HCT116 (cell line): ENCODE data around the gene PPARGC1A. TPM values are rescaled to one million over a fixed set of nuclear protein-coding genes. Genes with fewer than 3 reads are reported as not detected.

ENCODE experiments used
- ATAC-seq: fragments of 200-7000 bp; cut with Tn5 transposase; 2 replicates; pipeline ENCODE4 v1.9.1; 2020; ENCODE audit warnings: mild to moderate bottlenecking, moderate library complexity
- BruUV-seq: library from RNA; stranded (reverse); fragments of 400-500 nt; replicated peaks from 2 replicates; lab custom pipeline; 2021; lab: Mats Ljungman, UMichigan
- CTCF ChIA-PET: fragments of 300-600 bp; sonication (Branson Sonifier 250); formaldehyde crosslinking; loops from one replicate; lab custom pipeline; 2021; ENCODE audit warnings: antibody characterized with exemption; lab: Charles Lee
- POLR2A ChIA-PET: fragments of 300-600, 350-600 bp; sonication (Branson Sonifier 250); formaldehyde crosslinking; loops from one replicate; lab custom pipeline; 2021; ENCODE audit warnings: antibody characterized with exemption; lab: Charles Lee
- RAD21 ChIA-PET, 2 experiments: fragments of 300-600 bp; sonication (Branson Sonifier 250); formaldehyde crosslinking; loops; one replicate each; lab custom pipeline; 2023; ENCODE audit warnings: low total read pairs in 2 of 2; ENCODE audit not compliant: uncharacterized antibody in 2 of 2, unreplicated experiment in 2 of 2, low non-redundant PET in 1 of 2; lab: Charles Lee
- DNase-seq: peaks from one replicate; pipeline ENCODE4 v3.0.0-alpha.2; 2010; ENCODE audit warnings: low read depth, low spot score
- H2AFZ ChIP-seq: fragments of 200-600 bp; shearing (Covaris generic), sonication (generic); 2 replicates; pipeline ENCODE4 v1.6.1; 2017; ENCODE audit warnings: low read depth, mixed run types, mixed read lengths, antibody characterized with exemption, low read length; ENCODE audit not compliant: poor library complexity, severe bottlenecking
- H3K27ac ChIP-seq: 2 replicates; pipeline ENCODE4 v1.5.1; 2012; ENCODE audit warnings: low read depth, low read length
- H3K27me3 ChIP-seq: fragments of 200-600 bp; sonication (generic); 2 replicates; pipeline ENCODE4 v1.6.1; 2016; ENCODE audit warnings: mixed run types, low read length, mixed read lengths; ENCODE audit not compliant: insufficient read depth
- H3K36me3 ChIP-seq, 2 experiments: fragments of 200-500 bp in 1 of 2; fragments of 200-600 bp in 1 of 2; sonication (Bioruptor generic) in 1 of 2; sonication (generic) in 1 of 2; 2 replicates each; pipeline versions ENCODE4 v1.5.1 to v1.6.1; 2014 to 2016; ENCODE audit warnings: low read length in 2 of 2, inconsistent platforms in 1 of 2, mixed read lengths in 1 of 2, mixed run types in 1 of 2; ENCODE audit not compliant: insufficient read depth in 2 of 2, control insufficient read depth in 1 of 2
- H3K4me1 ChIP-seq, 2 experiments: fragments of 200-600 bp in 1 of 2; sonication (generic) in 1 of 2; 2 replicates each; pipeline versions ENCODE4 v1.5.1 to v1.6.1; 2012 to 2017; ENCODE audit warnings: low read length in 2 of 2, inconsistent platforms in 1 of 2, mild to moderate bottlenecking in 1 of 2, mixed read lengths in 1 of 2, mixed run types in 1 of 2, moderate library complexity in 1 of 2; ENCODE audit not compliant: insufficient read depth in 2 of 2, control insufficient read depth in 1 of 2
- H3K4me2 ChIP-seq: fragments of 200-600 bp; sonication (generic); 2 replicates; pipeline ENCODE4 v1.6.1; 2017; ENCODE audit warnings: mixed run types, low read length, mixed read lengths
- H3K4me3 ChIP-seq, 2 experiments: fragments of 200-600 bp in 1 of 2; sonication (generic) in 1 of 2; replicated peaks in 1 of 2; 2 replicates each; pipeline ENCODE4 v1.5.1; 2011 to 2016; ENCODE audit warnings: low read length in 2 of 2, control low read depth in 1 of 2, low read depth in 1 of 2, mild to moderate bottlenecking in 1 of 2, mixed read lengths in 1 of 2, mixed run types in 1 of 2
- H3K79me2 ChIP-seq: fragments of 200-600 bp; sonication (generic); 2 replicates; pipeline ENCODE4 v1.6.1; 2017; ENCODE audit warnings: mild to moderate bottlenecking, mixed run types, low read length, moderate library complexity, mixed read lengths; ENCODE audit not compliant: insufficient read depth
- H3K9ac ChIP-seq: fragments of 200-600 bp; sonication (generic); 2 replicates; pipeline ENCODE4 v1.6.1; 2016; ENCODE audit warnings: low read length, mixed read lengths
- H3K9me2 ChIP-seq: fragments of 200-600 bp; sonication (generic), shearing (Covaris generic); 2 replicates; pipeline ENCODE4 v1.6.1; 2017; ENCODE audit warnings: mixed run types, mild to moderate bottlenecking, moderate library complexity; ENCODE audit not compliant: insufficient read depth
- H3K9me3 ChIP-seq, 2 experiments: fragments of 200-500 bp in 1 of 2; fragments of 200-600 bp in 1 of 2; sonication (Bioruptor generic) in 1 of 2; sonication (generic) in 1 of 2; 2 replicates each; pipeline ENCODE4 v1.6.1; 2014 to 2017; ENCODE audit warnings: low read length in 2 of 2, mixed read lengths in 2 of 2, inconsistent platforms in 1 of 2, low read depth in 1 of 2, mild to moderate bottlenecking in 1 of 2, mixed run types in 1 of 2, moderate library complexity in 1 of 2; ENCODE audit not compliant: control insufficient read depth in 1 of 2, insufficient read depth in 1 of 2
- H4K20me1 ChIP-seq: fragments of 200-600 bp; sonication (generic), shearing (Covaris generic); 2 replicates; pipeline ENCODE4 v1.6.1; 2017; ENCODE audit warnings: mixed run types, mild to moderate bottlenecking, moderate library complexity; ENCODE audit not compliant: insufficient read depth
- EZH2phosphoT487 ChIP-seq: fragments of 200-600 bp; IDR thresholded peaks from 2 replicates; pipeline ENCODE4 v1.6.1; 2018; ENCODE audit warnings: antibody characterized with exemption, borderline replicate concordance
- FOSL1 ChIP-seq: IDR thresholded peaks from 2 replicates; pipeline ENCODE4 v1.6.1; 2012; ENCODE audit warnings: low read depth
- POLR2A ChIP-seq: IDR thresholded peaks from 2 replicates; pipeline ENCODE4 v1.7.0; 2011; ENCODE audit warnings: borderline replicate concordance; ENCODE audit not compliant: insufficient read depth, insufficient read length; ENCODE audit errors: extremely low read depth
- POLR2AphosphoS5 ChIP-seq: IDR thresholded peaks from 2 replicates; pipeline ENCODE4 v1.6.1; 2011; ENCODE audit warnings: mild to moderate bottlenecking, low read depth, low read length, moderate library complexity
- SIN3A ChIP-seq: IDR thresholded peaks from 2 replicates; pipeline ENCODE4 v1.6.1; 2012; ENCODE audit warnings: low read depth
- SP1 ChIP-seq: IDR thresholded peaks from 2 replicates; pipeline ENCODE4 v1.6.1; 2012; ENCODE audit warnings: low read depth
- SRF ChIP-seq: IDR thresholded peaks from 2 replicates; pipeline ENCODE4 v1.6.1; 2012; ENCODE audit warnings: low read depth
- ZFX ChIP-seq: fragments of 450-650 bp; IDR thresholded peaks from 2 replicates; pipeline ENCODE4 v1.6.1; 2017
- ZNF274 ChIP-seq: fragments of 200-500 bp; sonication (Bioruptor generic); IDR thresholded peaks from 2 replicates; pipeline ENCODE4 v1.6.1; 2014; ENCODE audit warnings: mild to moderate bottlenecking, low read depth, low read length, inconsistent platforms
- intact Hi-C: fragments of 100-400 bp; cut with micrococcal nuclease; formaldehyde crosslinking; loops from 2 replicates; pipeline ENCODE4 v1.10.0; 2022
- total RNA-seq: library from RNA; stranded (reverse); gene quantifications from one replicate; pipeline ENCODE4 v1.2.1, GENCODE V29; 2021; ENCODE audit not compliant: unreplicated experiment
- TF ChIP-seq, protein P1 (sequence below): IDR thresholded peaks from 2 replicates; pipeline ENCODE4 v1.6.1; 2012; ENCODE audit warnings: low read depth
- TF ChIP-seq, protein P2 (sequence below), 3 experiments: fragments of 200-600 bp in 1 of 3; sonication (generic) in 1 of 3; IDR thresholded peaks in 2 of 3; conservative IDR thresholded peaks in 1 of 3; 2 replicates each; pipeline ENCODE4 v1.5.1; 2012 to 2017; ENCODE audit warnings: low read depth in 2 of 3, low read length in 2 of 3, antibody characterized with exemption in 1 of 3, borderline replicate concordance in 1 of 3, control low read depth in 1 of 3, mild to moderate bottlenecking in 1 of 3, mixed read lengths in 1 of 3, mixed run types in 1 of 3, moderate library complexity in 1 of 3; ENCODE audit not compliant: insufficient read depth in 1 of 3

The PPARGC1A gene
- total RNA-seq, 1 experiment from 2014 or later: not detected

DNA sequence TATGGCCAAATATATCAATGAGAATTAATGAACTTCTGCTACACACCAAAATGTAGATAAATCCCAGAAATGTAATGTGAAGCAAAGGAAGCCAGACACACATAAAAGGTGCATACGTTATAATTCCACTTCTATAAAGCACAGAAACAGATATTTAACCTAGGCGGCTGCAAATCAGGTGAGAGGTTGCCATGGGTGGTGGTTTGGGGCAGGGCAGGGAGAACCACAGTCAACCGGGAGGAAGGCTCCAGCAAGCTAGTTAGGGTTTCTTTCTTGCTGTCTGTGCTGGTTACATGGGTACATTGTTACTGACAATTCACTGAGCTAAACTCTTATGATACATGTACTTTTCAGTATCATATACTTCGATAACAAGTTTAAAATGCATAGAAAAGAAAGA, 9.7 kb upstream of the PPARGC1A start:
- CTCF ChIA-PET: no interaction called here
- no peak overlapping the region for H2AFZ ChIP-seq
- peaks cover 0 to 16% of the 10 kb centered on the region in 2 experiments; a peak in 2 of 4 replicates for H3K9me3 ChIP-seq
- POLR2A ChIA-PET: no interaction called here
- DNase-seq (no peak), ATAC-seq (no peak)
- H3K36me3 ChIP-seq: no peaks in the 10 kb centered on the region
- no peak overlapping the region for H3K4me2 ChIP-seq
- TF ChIP-seq SRF: no peak
- no peak for TF ChIP-seq POLR2AphosphoS5
- TF ChIP-seq, protein P1, sequence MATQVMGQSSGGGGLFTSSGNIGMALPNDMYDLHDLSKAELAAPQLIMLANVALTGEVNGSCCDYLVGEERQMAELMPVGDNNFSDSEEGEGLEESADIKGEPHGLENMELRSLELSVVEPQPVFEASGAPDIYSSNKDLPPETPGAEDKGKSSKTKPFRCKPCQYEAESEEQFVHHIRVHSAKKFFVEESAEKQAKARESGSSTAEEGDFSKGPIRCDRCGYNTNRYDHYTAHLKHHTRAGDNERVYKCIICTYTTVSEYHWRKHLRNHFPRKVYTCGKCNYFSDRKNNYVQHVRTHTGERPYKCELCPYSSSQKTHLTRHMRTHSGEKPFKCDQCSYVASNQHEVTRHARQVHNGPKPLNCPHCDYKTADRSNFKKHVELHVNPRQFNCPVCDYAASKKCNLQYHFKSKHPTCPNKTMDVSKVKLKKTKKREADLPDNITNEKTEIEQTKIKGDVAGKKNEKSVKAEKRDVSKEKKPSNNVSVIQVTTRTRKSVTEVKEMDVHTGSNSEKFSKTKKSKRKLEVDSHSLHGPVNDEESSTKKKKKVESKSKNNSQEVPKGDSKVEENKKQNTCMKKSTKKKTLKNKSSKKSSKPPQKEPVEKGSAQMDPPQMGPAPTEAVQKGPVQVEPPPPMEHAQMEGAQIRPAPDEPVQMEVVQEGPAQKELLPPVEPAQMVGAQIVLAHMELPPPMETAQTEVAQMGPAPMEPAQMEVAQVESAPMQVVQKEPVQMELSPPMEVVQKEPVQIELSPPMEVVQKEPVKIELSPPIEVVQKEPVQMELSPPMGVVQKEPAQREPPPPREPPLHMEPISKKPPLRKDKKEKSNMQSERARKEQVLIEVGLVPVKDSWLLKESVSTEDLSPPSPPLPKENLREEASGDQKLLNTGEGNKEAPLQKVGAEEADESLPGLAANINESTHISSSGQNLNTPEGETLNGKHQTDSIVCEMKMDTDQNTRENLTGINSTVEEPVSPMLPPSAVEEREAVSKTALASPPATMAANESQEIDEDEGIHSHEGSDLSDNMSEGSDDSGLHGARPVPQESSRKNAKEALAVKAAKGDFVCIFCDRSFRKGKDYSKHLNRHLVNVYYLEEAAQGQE: no peak
- no peak for TF ChIP-seq EZH2phosphoT487
- TF ChIP-seq, protein P2, sequence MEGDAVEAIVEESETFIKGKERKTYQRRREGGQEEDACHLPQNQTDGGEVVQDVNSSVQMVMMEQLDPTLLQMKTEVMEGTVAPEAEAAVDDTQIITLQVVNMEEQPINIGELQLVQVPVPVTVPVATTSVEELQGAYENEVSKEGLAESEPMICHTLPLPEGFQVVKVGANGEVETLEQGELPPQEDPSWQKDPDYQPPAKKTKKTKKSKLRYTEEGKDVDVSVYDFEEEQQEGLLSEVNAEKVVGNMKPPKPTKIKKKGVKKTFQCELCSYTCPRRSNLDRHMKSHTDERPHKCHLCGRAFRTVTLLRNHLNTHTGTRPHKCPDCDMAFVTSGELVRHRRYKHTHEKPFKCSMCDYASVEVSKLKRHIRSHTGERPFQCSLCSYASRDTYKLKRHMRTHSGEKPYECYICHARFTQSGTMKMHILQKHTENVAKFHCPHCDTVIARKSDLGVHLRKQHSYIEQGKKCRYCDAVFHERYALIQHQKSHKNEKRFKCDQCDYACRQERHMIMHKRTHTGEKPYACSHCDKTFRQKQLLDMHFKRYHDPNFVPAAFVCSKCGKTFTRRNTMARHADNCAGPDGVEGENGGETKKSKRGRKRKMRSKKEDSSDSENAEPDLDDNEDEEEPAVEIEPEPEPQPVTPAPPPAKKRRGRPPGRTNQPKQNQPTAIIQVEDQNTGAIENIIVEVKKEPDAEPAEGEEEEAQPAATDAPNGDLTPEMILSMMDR (IDR thresholded peaks at IDR 0.05 in 2 of 3, conservative IDR thresholded peaks at IDR 0.05 in 1 of 3; ENCODE audit: borderline replicate concordance in 1 of 3, insufficient read depth in 1 of 3, low read depth in 2 of 3, low read length in 2 of 3): no peak
- no peak for TF ChIP-seq SIN3A
- no peak for TF ChIP-seq SP1
- no peak for TF ChIP-seq ZNF274
- no peak for TF ChIP-seq ZFX
- TF ChIP-seq POLR2A: no peak
- TF ChIP-seq FOSL1: no peak
- no peak overlapping the region for H3K4me3 ChIP-seq
- H3K9me2 ChIP-seq: no peaks in the 10 kb centered on the region
- no TSS peak for BruUV-seq
- no peaks in the 10 kb centered on the region for H3K27me3 ChIP-seq
- H4K20me1 ChIP-seq: no peaks in the 10 kb centered on the region
- no peaks in the 10 kb centered on the region for H3K4me1 ChIP-seq
- intact Hi-C loops: no loop called here
- no peak overlapping the region for H3K27ac ChIP-seq
- no peaks in the 10 kb centered on the region for H3K79me2 ChIP-seq
- no peak overlapping the region for H3K9ac ChIP-seq
- RAD21 ChIA-PET: no interaction called here
